ENCODE measurements around the gene KANSL1L.

The KANSL1L gene

DNA sequence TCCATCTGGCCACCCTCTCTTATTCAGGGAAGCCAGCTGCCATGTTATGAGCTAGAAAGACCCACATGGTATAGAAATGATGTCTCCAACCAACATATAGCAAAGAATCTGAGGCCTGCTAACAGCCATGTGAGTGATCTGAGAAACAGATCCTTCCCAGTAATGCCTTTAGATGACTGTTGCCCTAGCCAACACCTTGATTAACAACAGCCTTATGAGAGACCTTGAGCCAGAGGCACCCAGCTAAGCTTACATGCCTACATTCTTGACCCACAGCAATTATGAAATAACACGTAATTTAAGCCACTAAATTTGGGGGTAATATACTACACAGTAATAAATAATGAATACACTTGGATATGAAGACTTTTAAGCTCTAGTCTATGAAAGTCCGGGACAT is 13.0 kb downstream of the KANSL1L start:
- Histone ChIP-seq H3K36me3 (ENCODE audit: control insufficient read depth, insufficient read depth, low read length) (peaks cover 12% of the 10 kb centered on the region), H3K27ac (ENCODE audit: low read depth, low read length, severe bottlenecking) (no peak overlapping the region), H3K4me3 (ENCODE audit: extremely low read depth, insufficient read depth, low read length, poor library complexity, severe bottlenecking) (no peak overlapping the region), H3K4me1 (ENCODE audit: control insufficient read depth, insufficient read depth, low read length, poor library complexity, severe bottlenecking) (no peaks in the 10 kb centered on the region), H3K9me3 (ENCODE audit: control insufficient read depth, low read length) (no peaks in the 10 kb centered on the region)
- no CpG with 5 or more reads among the region's 2 CpGs for WGBS, 2 experiments (ENCODE audit: insufficient coverage in 2 of 2)

DNA sequence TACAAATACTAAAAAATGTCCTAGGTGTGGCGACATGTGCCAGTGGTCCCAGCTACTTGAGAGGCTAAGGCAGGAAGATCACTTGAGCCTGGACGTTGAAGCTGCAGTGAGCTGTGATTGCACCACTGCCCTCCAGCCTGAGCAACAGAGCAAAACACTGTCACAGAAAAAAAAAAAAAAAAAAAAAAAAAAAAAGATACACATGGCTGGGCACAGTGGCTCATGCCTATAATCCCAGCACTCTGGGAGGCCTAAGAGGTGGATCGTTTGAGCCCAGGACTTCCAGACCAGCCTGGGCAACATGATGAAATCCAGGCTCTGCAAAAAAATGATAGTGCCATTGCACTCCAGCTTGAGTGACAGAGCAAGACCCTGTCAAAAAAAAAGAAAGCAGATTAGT is 13.7 kb downstream of the KANSL1L start:
- WGBS, 2 experiments (ENCODE audit: insufficient coverage in 2 of 2) = 89 to 100% methylated on average over 2 to 3 of the region's 3 CpGs

DNA sequence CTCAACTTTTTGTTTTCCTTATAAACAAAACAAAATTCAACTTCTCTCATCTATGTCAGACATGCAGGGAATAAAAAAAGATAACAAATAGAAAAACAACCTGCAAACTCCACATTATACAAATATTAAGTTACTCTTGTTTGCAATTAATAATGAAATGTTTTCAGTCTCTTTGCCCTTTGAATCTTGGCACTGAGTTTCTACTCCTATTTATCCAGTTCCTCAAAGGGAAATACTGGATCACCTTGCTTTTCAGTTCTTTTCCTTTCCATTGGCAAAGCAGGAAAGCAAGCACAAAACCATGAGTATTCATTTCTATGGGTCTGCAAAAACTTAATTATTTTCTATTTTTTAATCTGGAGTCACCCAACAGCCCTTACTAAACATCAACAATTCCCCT is 23.6 kb downstream of the KANSL1L start:
- H3K4me1 ChIP-seq (ENCODE audit: control insufficient read depth, insufficient read depth, low read length, poor library complexity, severe bottlenecking) = no peaks in the 10 kb centered on the region
- H3K9me3 ChIP-seq (ENCODE audit: control insufficient read depth, low read length) = no peaks in the 10 kb centered on the region
- H3K36me3 ChIP-seq (ENCODE audit: control insufficient read depth, insufficient read depth, low read length) = peaks cover 51% of the 10 kb centered on the region
- H3K4me3 ChIP-seq (ENCODE audit: extremely low read depth, insufficient read depth, low read length, poor library complexity, severe bottlenecking) = no peak overlapping the region
- H3K27ac ChIP-seq (ENCODE audit: low read depth, low read length, severe bottlenecking) = no peak overlapping the region

More for the DNA sequence above, 13.7 kb downstream of the KANSL1L start:
- H3K9me3 ChIP-seq (ENCODE audit: control insufficient read depth, low read length) = no peaks in the 10 kb centered on the region
- peaks cover 12% of the 10 kb centered on the region for H3K36me3 ChIP-seq (ENCODE audit: control insufficient read depth, insufficient read depth, low read length)
- H3K4me3 ChIP-seq (ENCODE audit: extremely low read depth, insufficient read depth, low read length, poor library complexity, severe bottlenecking) = no peak overlapping the region
- no peak overlapping the region for H3K27ac ChIP-seq (ENCODE audit: low read depth, low read length, severe bottlenecking)
- H3K4me1 ChIP-seq (ENCODE audit: control insufficient read depth, insufficient read depth, low read length, poor library complexity, severe bottlenecking) = no peaks in the 10 kb centered on the region

DNA sequence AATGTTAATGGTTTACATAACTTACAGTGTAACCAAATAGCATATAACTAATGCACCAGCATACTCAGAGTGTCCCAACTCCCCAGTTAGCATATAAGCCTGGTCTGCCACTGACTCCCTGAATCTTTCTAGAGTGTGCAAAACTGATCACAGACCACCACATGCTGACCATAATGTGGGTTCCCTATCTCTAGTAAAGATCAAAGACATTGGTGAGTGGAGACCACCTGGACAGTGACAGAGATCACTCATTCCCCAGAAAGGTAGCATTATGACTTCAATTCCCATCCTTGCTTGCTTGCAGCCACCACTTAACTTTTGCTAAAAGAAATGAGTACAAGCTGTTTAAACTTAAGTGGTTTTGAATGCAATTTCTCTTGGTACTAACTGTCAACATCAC is 39.0 kb downstream of the KANSL1L start:
- Histone ChIP-seq H3K4me1 (ENCODE audit: control insufficient read depth, insufficient read depth, low read length, poor library complexity, severe bottlenecking) (no peaks in the 10 kb centered on the region), H3K9me3 (ENCODE audit: control insufficient read depth, low read length) (no peaks in the 10 kb centered on the region), H3K27ac (ENCODE audit: low read depth, low read length, severe bottlenecking) (no peak overlapping the region), H3K36me3 (ENCODE audit: control insufficient read depth, insufficient read depth, low read length) (no peaks in the 10 kb centered on the region), H3K4me3 (ENCODE audit: extremely low read depth, insufficient read depth, low read length, poor library complexity, severe bottlenecking) (no peak overlapping the region)

DNA sequence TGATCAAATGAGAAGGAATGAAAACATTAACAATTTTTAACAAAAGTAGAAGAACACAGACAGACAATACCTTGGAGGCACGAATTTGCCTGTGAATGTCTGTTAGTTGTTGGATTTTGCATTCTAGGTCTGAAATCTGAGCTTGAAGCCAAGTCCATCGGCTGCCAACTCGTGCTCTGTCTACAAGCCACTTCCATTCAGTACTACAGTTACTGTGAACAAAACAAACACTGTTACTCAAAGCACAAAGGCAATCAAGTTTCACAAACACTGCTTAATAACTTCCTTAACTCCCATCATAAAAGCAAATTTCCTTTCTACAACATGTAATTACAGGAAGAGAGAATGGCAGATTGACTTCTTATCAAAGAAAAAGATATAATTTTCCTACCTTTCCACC is 42.2 kb downstream of the KANSL1L start:
- H3K36me3 ChIP-seq (ENCODE audit: control insufficient read depth, insufficient read depth, low read length) = no peaks in the 10 kb centered on the region
- no peaks in the 10 kb centered on the region for H3K9me3 ChIP-seq (ENCODE audit: control insufficient read depth, low read length)
- H3K4me3 ChIP-seq (ENCODE audit: extremely low read depth, insufficient read depth, low read length, poor library complexity, severe bottlenecking) = no peak overlapping the region
- H3K4me1 ChIP-seq (ENCODE audit: control insufficient read depth, insufficient read depth, low read length, poor library complexity, severe bottlenecking) = no peaks in the 10 kb centered on the region
- WGBS, 2 experiments (ENCODE audit: insufficient coverage in 2 of 2) = 51% methylated on average over 2 of the region's 3 CpGs; no CpG with 5 or more reads in 1 of the 2 experiments
- no peak overlapping the region for H3K27ac ChIP-seq (ENCODE audit: low read depth, low read length, severe bottlenecking)

DNA sequence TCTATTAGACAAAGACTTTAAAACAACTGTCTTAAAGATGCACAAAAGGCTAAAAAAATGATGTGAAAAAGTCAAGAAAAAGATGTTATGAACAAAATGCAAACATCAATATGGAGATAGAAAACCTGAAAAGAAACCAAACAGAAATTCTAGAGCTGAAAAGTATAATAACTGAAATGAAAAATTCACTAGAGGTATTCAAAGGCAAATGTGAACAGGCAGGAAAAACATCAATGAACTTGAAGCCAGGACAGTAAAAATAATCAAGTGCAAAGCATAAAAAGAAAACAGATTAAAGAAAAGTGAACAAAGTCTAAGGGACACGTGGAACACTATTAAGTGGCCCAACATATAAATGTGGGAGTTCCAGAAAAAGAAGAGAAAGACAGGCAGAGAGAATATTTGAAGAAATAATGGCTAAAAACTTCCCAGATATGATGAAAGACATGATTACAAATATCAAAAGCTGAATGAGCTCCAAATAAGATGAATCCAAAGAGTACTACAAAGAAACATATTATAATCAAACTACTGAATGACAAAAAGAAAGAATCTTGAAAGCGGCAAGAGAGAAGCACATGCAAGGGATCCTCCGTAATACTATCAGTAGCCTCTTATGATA is 57.5 kb downstream of the KANSL1L start:
- no peak overlapping the region for H3K4me3 ChIP-seq (ENCODE audit: extremely low read depth, insufficient read depth, low read length, poor library complexity, severe bottlenecking)
- peaks cover 3% of the 10 kb centered on the region for H3K9me3 ChIP-seq (ENCODE audit: control insufficient read depth, low read length)
- peaks cover 4% of the 10 kb centered on the region for H3K36me3 ChIP-seq (ENCODE audit: control insufficient read depth, insufficient read depth, low read length)
- H3K4me1 ChIP-seq (ENCODE audit: control insufficient read depth, insufficient read depth, low read length, poor library complexity, severe bottlenecking) = no peaks in the 10 kb centered on the region
- no peak overlapping the region for H3K27ac ChIP-seq (ENCODE audit: low read depth, low read length, severe bottlenecking)
- WGBS, 2 experiments (ENCODE audit: insufficient coverage in 2 of 2) = 86 to 100% methylated on average over 1 to 2 of the region's 3 CpGs

DNA sequence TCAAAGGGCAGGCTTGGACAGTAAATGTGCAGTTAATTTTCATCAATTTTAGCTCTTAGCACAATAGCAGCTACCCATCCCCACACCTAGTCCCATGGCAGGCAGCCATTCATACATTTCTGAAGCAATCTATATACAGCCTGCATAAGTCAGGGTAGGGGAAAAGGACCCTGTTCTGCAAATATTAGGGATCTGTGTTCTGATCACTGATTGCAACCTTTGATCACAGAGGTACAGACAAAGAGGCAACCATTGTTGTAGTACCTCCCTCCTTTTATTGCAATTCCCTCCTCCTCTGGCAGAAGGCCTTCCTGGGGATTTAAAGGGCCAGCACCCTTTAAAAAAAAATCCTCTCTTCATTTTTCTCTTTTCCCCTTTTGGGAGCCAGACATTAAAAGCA is 58.3 kb downstream of the KANSL1L start:
- peaks cover 3% of the 10 kb centered on the region for H3K9me3 ChIP-seq (ENCODE audit: control insufficient read depth, low read length)
- H3K36me3 ChIP-seq (ENCODE audit: control insufficient read depth, insufficient read depth, low read length) = peaks cover 4% of the 10 kb centered on the region
- no peaks in the 10 kb centered on the region for H3K4me1 ChIP-seq (ENCODE audit: control insufficient read depth, insufficient read depth, low read length, poor library complexity, severe bottlenecking)
- H3K27ac ChIP-seq (ENCODE audit: low read depth, low read length, severe bottlenecking) = no peak overlapping the region
- no peak overlapping the region for H3K4me3 ChIP-seq (ENCODE audit: extremely low read depth, insufficient read depth, low read length, poor library complexity, severe bottlenecking)

DNA sequence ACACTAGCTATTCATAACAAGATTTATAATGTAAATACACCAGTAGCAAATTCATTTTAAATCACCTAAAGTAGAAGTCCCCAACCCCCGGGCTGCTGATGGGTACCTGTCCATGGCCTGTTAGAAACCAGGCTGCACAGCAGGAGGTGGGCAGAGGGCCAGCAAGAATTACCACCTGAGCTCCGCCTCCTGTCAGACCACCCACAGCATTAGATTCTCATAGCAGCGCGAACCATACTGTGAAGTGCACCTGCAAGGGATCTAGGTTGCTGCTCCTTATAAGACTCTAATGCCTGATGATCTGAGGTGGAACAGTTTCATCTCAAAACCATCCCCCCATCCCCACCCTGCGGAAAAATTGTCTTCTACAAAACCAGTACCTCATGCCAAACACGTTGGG is 71.3 kb downstream of the KANSL1L start:
- Histone ChIP-seq H3K36me3 (ENCODE audit: control insufficient read depth, insufficient read depth, low read length) (no peaks in the 10 kb centered on the region), H3K4me1 (ENCODE audit: control insufficient read depth, insufficient read depth, low read length, poor library complexity, severe bottlenecking) (no peaks in the 10 kb centered on the region), H3K4me3 (ENCODE audit: extremely low read depth, insufficient read depth, low read length, poor library complexity, severe bottlenecking) (no peak overlapping the region), H3K27ac (ENCODE audit: low read depth, low read length, severe bottlenecking) (no peak overlapping the region), H3K9me3 (ENCODE audit: control insufficient read depth, low read length) (no peaks in the 10 kb centered on the region)
- WGBS, 2 experiments (ENCODE audit: insufficient coverage in 2 of 2) = 78 to 90% methylated on average over 3 to 4 of the region's 6 CpGs

DNA sequence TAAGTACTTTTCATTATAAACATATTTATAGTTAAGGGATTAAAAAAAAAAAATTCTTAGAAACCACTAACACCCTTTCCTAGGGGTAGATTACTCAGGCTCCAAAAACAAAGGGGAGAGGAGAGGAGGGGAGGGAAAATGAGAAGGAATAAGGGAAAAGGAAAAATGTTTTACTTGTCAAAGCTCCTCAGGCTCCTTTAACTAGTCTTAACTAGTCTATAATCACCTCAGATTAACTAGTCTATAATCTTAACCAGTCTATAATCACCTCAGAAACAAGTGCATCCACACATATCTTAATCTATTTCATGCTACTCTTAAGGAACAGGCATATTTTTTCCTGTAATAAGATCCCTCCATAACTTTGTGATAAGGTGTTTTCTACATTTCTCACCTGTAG is 76.4 kb downstream of the KANSL1L start:
- H3K27ac ChIP-seq (ENCODE audit: low read depth, low read length, severe bottlenecking) = no peak overlapping the region
- H3K9me3 ChIP-seq (ENCODE audit: control insufficient read depth, low read length) = no peaks in the 10 kb centered on the region
- no peaks in the 10 kb centered on the region for H3K36me3 ChIP-seq (ENCODE audit: control insufficient read depth, insufficient read depth, low read length)
- H3K4me1 ChIP-seq (ENCODE audit: control insufficient read depth, insufficient read depth, low read length, poor library complexity, severe bottlenecking) = no peaks in the 10 kb centered on the region
- H3K4me3 ChIP-seq (ENCODE audit: extremely low read depth, insufficient read depth, low read length, poor library complexity, severe bottlenecking) = no peak overlapping the region

DNA sequence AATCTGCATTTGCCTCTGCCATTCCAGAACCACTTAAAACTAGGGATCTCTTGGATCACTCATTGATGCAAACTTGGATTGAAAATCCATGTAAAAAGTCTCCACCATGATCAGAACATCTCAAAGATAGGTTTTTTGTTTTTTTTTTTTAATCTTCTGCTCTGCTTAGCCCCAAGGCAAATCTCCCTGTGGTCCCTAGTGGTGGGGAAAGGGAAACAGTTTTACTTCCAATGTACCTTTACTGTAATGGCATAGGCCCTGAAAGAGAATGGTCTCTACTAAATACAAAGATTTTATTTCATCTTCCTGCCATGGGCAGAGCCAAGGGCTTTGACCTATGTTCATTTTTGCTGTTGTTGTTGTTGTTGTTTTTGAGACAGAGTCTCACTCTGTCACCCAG is 78.4 kb downstream of the KANSL1L start:
- no peaks in the 10 kb centered on the region for H3K36me3 ChIP-seq (ENCODE audit: control insufficient read depth, insufficient read depth, low read length)
- H3K9me3 ChIP-seq (ENCODE audit: control insufficient read depth, low read length) = no peaks in the 10 kb centered on the region
- H3K27ac ChIP-seq (ENCODE audit: low read depth, low read length, severe bottlenecking) = no peak overlapping the region
- H3K4me3 ChIP-seq (ENCODE audit: extremely low read depth, insufficient read depth, low read length, poor library complexity, severe bottlenecking) = no peak overlapping the region
- no peaks in the 10 kb centered on the region for H3K4me1 ChIP-seq (ENCODE audit: control insufficient read depth, insufficient read depth, low read length, poor library complexity, severe bottlenecking)

DNA sequence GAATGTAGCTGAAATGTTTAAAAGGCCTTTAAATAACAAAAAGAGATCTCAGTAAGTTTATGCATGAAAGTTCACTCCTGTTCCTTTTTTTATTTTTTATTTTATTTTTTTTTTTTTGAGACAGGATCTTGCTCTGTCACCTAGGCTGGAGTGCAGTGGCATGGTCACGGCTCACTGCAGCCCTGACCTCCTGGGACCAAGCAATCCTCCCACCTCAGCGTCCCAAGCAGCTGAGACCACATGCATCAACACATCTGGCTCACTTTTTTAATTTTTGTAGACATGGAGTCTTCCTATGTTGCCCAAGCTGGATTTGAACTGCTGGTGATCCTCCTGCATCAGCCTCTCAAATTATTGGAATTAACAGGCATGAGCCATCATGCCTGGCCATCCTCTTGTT is 84.3 kb downstream of the KANSL1L start:
- Histone ChIP-seq H3K4me1 (ENCODE audit: control insufficient read depth, insufficient read depth, low read length, poor library complexity, severe bottlenecking) (no peaks in the 10 kb centered on the region), H3K4me3 (ENCODE audit: extremely low read depth, insufficient read depth, low read length, poor library complexity, severe bottlenecking) (no peak overlapping the region), H3K9me3 (ENCODE audit: control insufficient read depth, low read length) (no peaks in the 10 kb centered on the region), H3K27ac (ENCODE audit: low read depth, low read length, severe bottlenecking) (no peak overlapping the region), H3K36me3 (ENCODE audit: control insufficient read depth, insufficient read depth, low read length) (no peaks in the 10 kb centered on the region)
- WGBS, 2 experiments (ENCODE audit: insufficient coverage in 2 of 2) = 42 to 50% methylated on average over 2 of the region's 2 CpGs

DNA sequence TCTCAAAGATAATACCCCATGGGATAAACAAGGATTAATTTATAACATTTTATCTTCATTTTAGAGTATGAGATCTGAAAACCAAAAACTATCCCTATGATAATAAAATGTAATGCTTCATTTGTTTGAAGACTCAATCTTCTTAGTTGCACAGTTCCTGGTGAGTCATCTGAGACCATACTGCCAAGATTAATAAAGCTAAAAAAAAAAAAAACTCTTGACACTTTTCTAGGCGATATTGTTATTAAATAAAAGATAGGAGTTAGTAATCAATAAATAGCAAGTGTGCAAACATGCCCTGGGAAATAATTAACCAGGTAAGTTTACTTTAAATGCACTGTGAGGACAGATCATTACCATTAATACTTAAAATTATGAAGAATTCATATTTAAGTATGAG is 84.9 kb downstream of the KANSL1L start:
- no peaks in the 10 kb centered on the region for H3K9me3 ChIP-seq (ENCODE audit: control insufficient read depth, low read length)
- no peaks in the 10 kb centered on the region for H3K4me1 ChIP-seq (ENCODE audit: control insufficient read depth, insufficient read depth, low read length, poor library complexity, severe bottlenecking)
- no peaks in the 10 kb centered on the region for H3K36me3 ChIP-seq (ENCODE audit: control insufficient read depth, insufficient read depth, low read length)
- no CpG with 5 or more reads among the region's 1 CpG for WGBS, 2 experiments (ENCODE audit: insufficient coverage in 2 of 2)
- H3K4me3 ChIP-seq (ENCODE audit: extremely low read depth, insufficient read depth, low read length, poor library complexity, severe bottlenecking) = no peak overlapping the region
- H3K27ac ChIP-seq (ENCODE audit: low read depth, low read length, severe bottlenecking) = no peak overlapping the region

Data from mesodermal cell (in vitro differentiated cells).